Neuronal stem cell (in vitro differentiated cells): ENCODE data around the gene LYL1.

Source experiments
- DNase-seq: peaks from one replicate; pipeline ENCODE4 v3.0.0-alpha.2; 2013; ENCODE audit warnings: low spot score
- H2AFZ ChIP-seq: one replicate; pipeline ENCODE4 v1.6.1; 2013; ENCODE audit warnings: mild to moderate bottlenecking, low read length, inconsistent platforms
- H2AK5ac ChIP-seq: 2 replicates; pipeline ENCODE4 v1.6.1; 2013; ENCODE audit warnings: low read depth, mild to moderate bottlenecking, inconsistent platforms, low read length, moderate library complexity, mixed read lengths
- H2BK120ac ChIP-seq: 2 replicates; pipeline ENCODE4 v1.6.1; 2013; ENCODE audit warnings: low read depth, mild to moderate bottlenecking, inconsistent platforms, low read length, moderate library complexity, mixed read lengths
- H2BK12ac ChIP-seq: one replicate; pipeline ENCODE4 v1.6.1; 2013; ENCODE audit warnings: low read length, inconsistent platforms
- H2BK15ac ChIP-seq: 2 replicates; pipeline ENCODE4 v1.6.1; 2013; ENCODE audit warnings: mild to moderate bottlenecking, low read length, inconsistent platforms, mixed read lengths
- H2BK5ac ChIP-seq: one replicate; pipeline ENCODE4 v1.6.1; 2013; ENCODE audit warnings: inconsistent platforms, mild to moderate bottlenecking, low read length, moderate library complexity
- H3K14ac ChIP-seq: one replicate; pipeline ENCODE4 v1.6.1; 2013; ENCODE audit warnings: low read length, inconsistent platforms
- H3K18ac ChIP-seq: 2 replicates; pipeline ENCODE4 v1.6.1; 2013; ENCODE audit warnings: low read length, inconsistent platforms
- H3K23ac ChIP-seq: 2 replicates; pipeline ENCODE4 v1.6.1; 2013; ENCODE audit warnings: low read depth, mild to moderate bottlenecking, mixed read lengths, low read length, inconsistent platforms; ENCODE audit not compliant: poor library complexity
- H3K27ac ChIP-seq: replicated peaks from 3 replicates; pipeline ENCODE4 v1.5.1; 2013; ENCODE audit warnings: low read length, inconsistent platforms
- H3K27me3 ChIP-seq, 3 experiments: 2 replicates each; pipeline ENCODE4 v1.6.1; 2013; ENCODE audit warnings: low read length in 3 of 3, mild to moderate bottlenecking in 2 of 3, inconsistent platforms in 1 of 3, low read depth in 1 of 3, mixed read lengths in 1 of 3, moderate library complexity in 1 of 3; ENCODE audit not compliant: control insufficient read depth in 3 of 3, insufficient read depth in 3 of 3
- H3K36me3 ChIP-seq, 2 donors: replicated peaks in 1 of 2; 2 replicates each; pipeline ENCODE4 v1.6.1; 2013; ENCODE audit warnings: low read length in 2 of 2; ENCODE audit not compliant: control insufficient read depth in 2 of 2, insufficient read depth in 2 of 2
- H3K4ac ChIP-seq: 2 replicates; pipeline ENCODE4 v1.6.1; 2013; ENCODE audit warnings: inconsistent platforms, mild to moderate bottlenecking, low read length, moderate library complexity
- H3K4me1 ChIP-seq, 2 donors: 1 replicate in 1 of 2; 2 replicates in 1 of 2; pipeline ENCODE4 v1.6.1; 2013; ENCODE audit warnings: low read length in 2 of 2, low read depth in 1 of 2; ENCODE audit not compliant: control insufficient read depth in 2 of 2, insufficient read depth in 1 of 2
- H3K4me2 ChIP-seq: one replicate; pipeline ENCODE4 v1.6.1; 2013; ENCODE audit warnings: mild to moderate bottlenecking, low read length, inconsistent platforms; ENCODE audit not compliant: insufficient read depth, poor library complexity, severe bottlenecking
- H3K4me3 ChIP-seq, 2 donors: 2 replicates each; pipeline ENCODE4 v1.5.1; 2013; ENCODE audit warnings: low read length in 2 of 2, mild to moderate bottlenecking in 2 of 2, inconsistent platforms in 1 of 2, moderate library complexity in 1 of 2
- H3K79me1 ChIP-seq: one replicate; pipeline ENCODE4 v1.6.1; 2013; ENCODE audit warnings: low read depth, mild to moderate bottlenecking, inconsistent platforms, low read length, moderate library complexity
- H3K9ac ChIP-seq: one replicate; pipeline ENCODE4 v1.6.1; 2013; ENCODE audit warnings: mild to moderate bottlenecking, low read depth, low read length, inconsistent platforms; ENCODE audit not compliant: poor library complexity
- H3K9me3 ChIP-seq, 2 donors: replicated peaks in 1 of 2; 2 replicates each; pipeline versions ENCODE3 to v1.6.1; 2013; ENCODE audit warnings: low read length in 2 of 2, mild to moderate bottlenecking in 2 of 2, inconsistent platforms in 1 of 2, low read depth in 1 of 2, mixed read lengths in 1 of 2, moderate library complexity in 1 of 2; ENCODE audit not compliant: control insufficient read depth in 2 of 2, insufficient read depth in 1 of 2
- H4K8ac ChIP-seq: one replicate; pipeline ENCODE4 v1.6.1; 2013; ENCODE audit warnings: low read depth, mild to moderate bottlenecking, inconsistent platforms, low read length, moderate library complexity
- H4K91ac ChIP-seq: one replicate; pipeline ENCODE4 v1.6.1; 2013; ENCODE audit warnings: low read length, low read depth, mild to moderate bottlenecking, inconsistent platforms; ENCODE audit not compliant: poor library complexity
- WGBS, 2 donors: extraction: QIAGEN DNeasy Blood & Tissue Kit; methylation state at CpG; one replicate each; pipeline ENCODE4 v1.1.7; 2013; ENCODE audit warnings: missing lambda C conversion rate in 2 of 2, mixed read lengths in 1 of 2; ENCODE audit not compliant: insufficient read length in 2 of 2, insufficient replicate concordance in 1 of 2; ENCODE audit errors: extremely low coverage in 2 of 2; 5-methylcytosine and 5-hydroxymethylcytosine counted together

LYL1 gene

DNA sequence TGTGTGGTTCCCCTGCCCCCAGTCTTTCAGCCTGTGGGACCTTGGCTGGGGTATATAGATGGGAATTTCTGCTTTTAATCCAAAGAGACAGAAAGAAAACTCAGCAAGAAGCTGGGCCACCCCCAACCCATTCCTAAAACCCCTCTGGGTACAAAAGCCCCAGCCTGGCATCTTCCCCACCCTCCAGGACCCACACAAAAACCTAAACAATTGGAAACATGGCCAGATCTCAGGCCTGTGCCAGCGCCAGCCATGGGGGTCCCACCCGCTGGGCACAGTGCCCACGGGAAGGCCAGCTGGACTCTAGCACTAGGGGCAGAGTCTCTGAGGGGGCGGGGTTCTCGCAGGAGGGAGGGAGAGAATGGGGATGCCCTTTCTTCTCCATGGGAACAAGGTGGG is 8.6 kb downstream of the LYL1 start:
- Histone ChIP-seq H3K4ac (no peak overlapping the region), H3K4me1 (peaks cover 24 to 42% of the 10 kb centered on the region in 2 donors), H2AK5ac (peak overlapping the region; percentile 77), H3K27ac (no peak overlapping the region), H3K4me2 (no peak overlapping the region), H2BK120ac (no peak overlapping the region), H4K8ac (no peak overlapping the region), H3K14ac (no peak overlapping the region), H3K27me3 (peaks cover 13 to 95% (median 53%) of the 10 kb centered on the region in 3 experiments), H4K91ac (no peak overlapping the region), H2AFZ (no peak overlapping the region), H3K9me3 (peaks cover 3 to 4% of the 10 kb centered on the region in 2 donors), H3K79me1 (no peaks in the 10 kb centered on the region), H3K23ac (no peak overlapping the region), H3K18ac (peak overlapping the region; percentile 60), H2BK12ac (no peak overlapping the region), H3K9ac (no peak overlapping the region), H2BK15ac (no peak overlapping the region), H2BK5ac (no peak overlapping the region), H3K36me3 (no peaks in the 10 kb centered on the region), H3K4me3 (no peak overlapping the region)
- DNase-seq: no peak
- WGBS, 2 donors: no CpG with 5 or more reads among the region's 5 CpGs

DNA sequence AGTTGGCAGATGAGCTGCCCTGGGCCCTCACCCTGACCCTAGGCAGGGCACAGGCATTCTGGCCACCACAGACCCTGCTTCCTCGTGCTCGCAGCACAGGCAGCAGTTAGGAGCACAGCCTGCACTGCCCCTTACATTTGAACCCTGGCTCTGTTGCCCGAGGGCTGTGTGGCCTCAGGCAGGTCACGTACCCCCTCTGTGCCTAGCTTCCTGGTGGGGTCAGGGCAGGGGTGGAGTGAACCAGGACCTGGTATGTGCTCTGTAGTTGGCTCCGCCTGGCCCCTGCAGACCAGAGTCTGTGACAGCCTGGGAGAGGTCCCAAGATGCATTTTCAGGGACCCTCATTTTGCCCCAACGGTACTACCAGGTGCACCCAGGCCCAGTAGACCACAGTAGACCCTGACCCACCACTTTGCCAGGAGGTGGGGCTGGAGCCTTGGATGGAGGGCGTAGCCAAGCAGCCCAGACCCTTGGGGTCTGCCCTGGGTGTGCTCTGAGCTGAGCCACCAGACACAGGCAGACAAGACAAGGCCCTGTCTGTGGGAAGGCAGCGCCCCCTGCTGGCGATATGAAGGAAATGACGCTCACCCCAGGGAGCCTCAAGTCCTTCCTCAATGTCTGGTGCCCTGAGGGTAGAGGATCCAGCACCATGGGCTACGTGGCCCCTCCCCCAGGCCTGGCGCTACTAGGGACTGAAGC is 9.1 kb downstream of the LYL1 start:
- H2BK15ac ChIP-seq: peak overlapping the region; percentile 72
- no peak overlapping the region for H2BK5ac ChIP-seq
- H3K4ac ChIP-seq: no peak overlapping the region
- H2AK5ac ChIP-seq: peak overlapping the region; percentile 97
- no CpG with 5 or more reads among the region's 12 CpGs for WGBS, 2 donors
- H3K9me3 ChIP-seq: no peaks in the 10 kb centered on the region
- H3K4me2 ChIP-seq: no peak overlapping the region
- no peak overlapping the region for H3K27ac ChIP-seq
- peaks cover 24 to 42% of the 10 kb centered on the region in 2 donors for H3K4me1 ChIP-seq
- H3K14ac ChIP-seq: peak overlapping the region; percentile 42
- no peak overlapping the region for H2AFZ ChIP-seq
- peak overlapping the region; percentile 76 for H2BK12ac ChIP-seq
- H3K36me3 ChIP-seq: no peaks in the 10 kb centered on the region
- H3K4me3 ChIP-seq: no peak overlapping the region
- no peak overlapping the region for H2BK120ac ChIP-seq
- peak overlapping the region; percentile 82 for H3K18ac ChIP-seq
- H3K23ac ChIP-seq: peak overlapping the region; percentile 83
- no peak overlapping the region for H3K9ac ChIP-seq
- H3K27me3 ChIP-seq: peaks cover 7 to 95% (median 48%) of the 10 kb centered on the region in 3 experiments
- no peaks in the 10 kb centered on the region for H3K79me1 ChIP-seq
- no peak overlapping the region for H4K91ac ChIP-seq
- peak; percentile 89 for DNase-seq
- no peak overlapping the region for H4K8ac ChIP-seq

DNA sequence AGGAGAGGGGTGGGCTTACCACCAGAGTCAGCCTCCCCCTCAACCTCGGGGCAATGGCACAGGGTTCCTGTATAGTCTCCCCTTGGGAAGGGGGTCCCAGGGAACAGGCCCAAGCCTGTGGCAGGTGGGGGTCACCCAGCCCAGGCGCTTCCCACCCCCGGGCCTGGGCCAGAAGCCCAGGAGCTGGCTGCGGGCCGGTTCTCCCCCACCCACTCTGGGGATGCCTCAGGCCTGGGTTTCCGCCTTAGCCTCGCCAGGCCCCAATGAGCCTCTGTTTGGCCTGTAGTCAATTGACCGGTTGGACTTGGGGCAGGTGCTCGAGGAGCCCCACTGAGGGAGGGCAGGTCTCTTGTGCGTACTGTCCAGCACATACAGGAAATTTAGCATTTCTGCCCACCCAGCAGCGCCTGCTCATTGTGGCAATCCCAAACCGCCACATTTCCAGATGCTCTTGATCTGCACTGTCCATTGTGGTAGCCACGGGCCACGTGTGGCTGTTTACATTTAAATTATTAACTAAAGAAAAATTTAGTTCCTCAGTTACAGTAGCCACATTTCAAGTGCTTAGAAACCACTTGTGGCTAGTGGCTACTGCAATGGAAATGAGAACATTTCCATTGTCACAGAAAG is 9.9 kb downstream of the LYL1 start:
- Histone ChIP-seq H4K8ac (no peak overlapping the region), H3K9ac (no peak overlapping the region), H2BK15ac (no peak overlapping the region), H3K23ac (no peak overlapping the region), H3K4me3 (no peak overlapping the region), H3K18ac (peak overlapping the region; percentile 88), H3K4me1 (peaks cover 24 to 42% of the 10 kb centered on the region in 2 donors), H2AK5ac (peak overlapping the region; percentile 82), H4K91ac (no peak overlapping the region), H2AFZ (no peak overlapping the region), H3K27ac (no peak overlapping the region), H3K4ac (no peak overlapping the region), H3K27me3 (peaks cover 1 to 92% (median 39%) of the 10 kb centered on the region in 3 experiments), H3K36me3 (no peaks in the 10 kb centered on the region), H2BK120ac (no peak overlapping the region), H3K79me1 (no peaks in the 10 kb centered on the region), H2BK5ac (no peak overlapping the region), H2BK12ac (no peak overlapping the region), H3K4me2 (no peak overlapping the region), H3K9me3 (no peaks in the 10 kb centered on the region), H3K14ac (no peak overlapping the region)
- WGBS, 2 donors: no CpG with 5 or more reads among the region's 14 CpGs
- no peak for DNase-seq

DNA sequence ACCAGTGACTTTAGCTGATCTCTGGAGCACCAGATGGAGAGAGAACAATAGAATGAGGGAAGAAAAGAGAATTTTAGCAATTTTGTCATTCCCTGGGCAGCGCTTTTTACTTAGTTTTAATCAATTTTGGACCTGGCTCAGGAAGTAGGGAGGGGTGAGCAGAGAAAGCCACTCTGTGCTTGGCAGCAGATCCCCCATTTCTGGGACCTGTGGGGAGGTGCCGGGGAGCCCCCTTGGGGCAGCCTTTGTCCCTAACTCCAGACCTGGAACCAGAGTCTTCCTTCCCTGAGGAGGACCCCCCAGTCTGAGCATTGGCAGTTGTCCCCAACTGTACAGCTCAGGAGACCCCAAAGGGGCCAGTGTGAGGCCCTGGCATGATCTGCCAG is 10.5 kb downstream of the LYL1 start:
- Histone ChIP-seq H3K4ac (no peak overlapping the region), H3K36me3 (no peaks in the 10 kb centered on the region), H3K27ac (no peak overlapping the region), H3K4me2 (no peak overlapping the region), H2BK15ac (no peak overlapping the region), H4K8ac (no peak overlapping the region), H2BK120ac (no peak overlapping the region), H2BK12ac (no peak overlapping the region), H2AFZ (no peak overlapping the region), H3K4me1 (peaks cover 24 to 42% of the 10 kb centered on the region in 2 donors), H3K79me1 (no peaks in the 10 kb centered on the region), H3K14ac (no peak overlapping the region), H3K18ac (peak overlapping the region; percentile 88), H3K9ac (no peak overlapping the region), H2AK5ac (peak overlapping the region; percentile 82), H3K23ac (no peak overlapping the region), H2BK5ac (no peak overlapping the region), H3K4me3 (no peak overlapping the region), H3K27me3 (peaks cover 0 to 92% (median 34%) of the 10 kb centered on the region in 3 experiments), H3K9me3 (no peaks in the 10 kb centered on the region), H4K91ac (no peak overlapping the region)
- DNase-seq: no peak
- WGBS, 2 donors: no CpG with 5 or more reads among the region's 2 CpGs
